Sigmoid colon (tissue), 7 donors: ENCODE data around the gene CD2. TPM values are rescaled to one million over a fixed set of nuclear protein-coding genes. Genes with fewer than 3 reads are reported as not detected.

Experiments used
- DNase-seq: peaks from one replicate; pipeline ENCODE4 v3.0.0-alpha.2; 2019
- H3K27ac ChIP-seq, 4 donors: fragments of 200-600 bp; sonication (generic); one replicate each; pipeline ENCODE4 v1.5.1; 2016 to 2019; ENCODE audit warnings: mild to moderate bottlenecking in 1 of 4
- H3K27me3 ChIP-seq, 3 donors: fragments of 200-600 bp; sonication (generic); one replicate each; pipeline ENCODE4 v1.5.1; 2019; ENCODE audit warnings: mild to moderate bottlenecking in 1 of 3
- H3K36me3 ChIP-seq, 4 donors: fragments of 200-600 bp; sonication (generic); one replicate each; pipeline ENCODE4 v1.5.1; 2016 to 2019
- H3K4me1 ChIP-seq, 4 donors: fragments of 200-600 bp; sonication (generic); one replicate each; pipeline ENCODE4 v1.5.1; 2017 to 2019
- H3K4me3 ChIP-seq, 4 donors: fragments of 200-600 bp; sonication (generic); one replicate each; pipeline ENCODE4 v1.5.1; 2017 to 2019; ENCODE audit warnings: mild to moderate bottlenecking in 2 of 4, moderate library complexity in 1 of 4
- H3K9me3 ChIP-seq, 4 donors: fragments of 200-600 bp in 3 of 4; sonication (generic) in 3 of 4; one replicate each; pipeline versions ENCODE4 v1.5.1 to v1.6.1; 2013 to 2019
- EP300 ChIP-seq, 4 donors: sonication (generic); formaldehyde crosslinking; IDR thresholded peaks; one replicate each; pipeline ENCODE4 v1.6.1; 2017; ENCODE audit warnings: antibody characterized with exemption in 4 of 4
- POLR2A ChIP-seq, 2 donors: fragments of 450-650 bp; IDR thresholded peaks; one replicate each; pipeline ENCODE4 v1.6.1; 2016; ENCODE audit warnings: antibody characterized with exemption in 2 of 2, mild to moderate bottlenecking in 2 of 2, moderate library complexity in 2 of 2
- POLR2AphosphoS5 ChIP-seq, 4 donors: sonication (generic); formaldehyde crosslinking; IDR thresholded peaks; one replicate each; pipeline ENCODE4 v1.6.1; 2017; ENCODE audit warnings: antibody characterized with exemption in 4 of 4
- WGBS, 2 donors: extraction: QIAGEN DNeasy Blood & Tissue Kit; methylation state at CpG; one replicate each; pipeline ENCODE4 v1.1.7; 2013; 5-methylcytosine and 5-hydroxymethylcytosine counted together
- intact Hi-C: fragments of 100-400 bp; cut with DNase I; formaldehyde crosslinking; loops from one replicate; pipeline ENCODE4 v1.15.1; 2023
- polyA plus RNA-seq, 3 donors: library from polyadenylated mRNA; stranded (reverse); fragments of 200-250 nt; gene quantifications; one replicate each; pipeline ENCODE4 v1.2.3, GENCODE V29; 2013
- total RNA-seq, 4 donors: library from RNA; depleted of rRNA; stranded (reverse); fragments of >200 nt; gene quantifications; one replicate each; pipeline ENCODE4 v1.1.0, GENCODE V29; 2016
- TF ChIP-seq, protein P1 (sequence below), 4 experiments: fragments of 450-650 bp in 3 of 4; fragments of 200-600 bp in 1 of 4; IDR thresholded peaks; one replicate each; pipeline ENCODE4 v1.5.1; 2016 to 2019; ENCODE audit warnings: antibody characterized with exemption in 4 of 4, mild to moderate bottlenecking in 3 of 4, moderate library complexity in 2 of 4
- donor health status: healthy with polysubstance abuse.
- donor health status: Bipolar disorder and iron deficiency.
- donor health status: healthy.

The CD2 gene
- total and polyA plus RNA-seq, 7 donors, result 0.36 to 30.2 (median 1.1) TPM; not detected in 1

DNA sequence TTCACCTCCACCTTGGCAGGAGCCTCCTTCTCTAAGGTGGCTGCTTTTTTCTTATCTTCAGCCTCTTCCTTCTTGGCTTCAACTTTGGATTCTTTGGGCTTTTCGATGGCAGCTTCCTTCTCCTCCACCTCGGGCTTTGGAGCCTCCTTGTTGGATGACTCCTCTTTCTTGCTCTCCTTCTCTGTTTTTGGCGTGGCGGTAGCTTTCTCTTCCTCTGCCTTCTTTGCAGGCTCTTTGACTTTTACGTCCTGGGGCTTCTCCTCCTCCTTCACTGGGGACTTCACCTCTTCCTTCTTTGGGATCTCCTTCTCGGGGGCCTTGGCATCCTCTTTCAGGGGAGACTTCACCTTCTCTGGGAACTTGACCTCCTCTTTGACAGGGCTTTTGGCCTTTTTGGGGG lies 13.9 kb upstream of the CD2 start:
- Histone ChIP-seq H3K36me3 (no peaks in the 10 kb centered on the region), H3K4me3 (no peak overlapping the region), H3K9me3 (peaks cover 0 to 17% (median 10%) of the 10 kb centered on the region in 4 donors), H3K4me1 (no peaks in the 10 kb centered on the region), H3K27me3 (no peaks in the 10 kb centered on the region), H3K27ac (no peak overlapping the region)
- TF ChIP-seq EP300 (IDR thresholded peaks at IDR 0.05), result no peak
- intact Hi-C loops, result no loop called here
- no peak for DNase-seq
- 93 to 94% methylated on average over 6 of the region's 6 CpGs for WGBS, 2 donors

GRCh38 chr1:116740746-116741145 lies 13.5 kb upstream of the CD2 start:
- H3K36me3 ChIP-seq, result no peaks in the 10 kb centered on the region
- no peak overlapping the region for H3K4me3 ChIP-seq
- H3K27me3 ChIP-seq, result no peaks in the 10 kb centered on the region
- no peak overlapping the region for H3K27ac ChIP-seq
- H3K9me3 ChIP-seq, result peaks cover 0 to 17% (median 10%) of the 10 kb centered on the region in 4 donors
- intact Hi-C loops, result no loop called here
- TF ChIP-seq POLR2A (IDR thresholded peaks at IDR 0.05) (no peak), EP300 (IDR thresholded peaks at IDR 0.05) (no peak), POLR2AphosphoS5 (IDR thresholded peaks at IDR 0.05) (no peak)
- TF ChIP-seq, protein P1, sequence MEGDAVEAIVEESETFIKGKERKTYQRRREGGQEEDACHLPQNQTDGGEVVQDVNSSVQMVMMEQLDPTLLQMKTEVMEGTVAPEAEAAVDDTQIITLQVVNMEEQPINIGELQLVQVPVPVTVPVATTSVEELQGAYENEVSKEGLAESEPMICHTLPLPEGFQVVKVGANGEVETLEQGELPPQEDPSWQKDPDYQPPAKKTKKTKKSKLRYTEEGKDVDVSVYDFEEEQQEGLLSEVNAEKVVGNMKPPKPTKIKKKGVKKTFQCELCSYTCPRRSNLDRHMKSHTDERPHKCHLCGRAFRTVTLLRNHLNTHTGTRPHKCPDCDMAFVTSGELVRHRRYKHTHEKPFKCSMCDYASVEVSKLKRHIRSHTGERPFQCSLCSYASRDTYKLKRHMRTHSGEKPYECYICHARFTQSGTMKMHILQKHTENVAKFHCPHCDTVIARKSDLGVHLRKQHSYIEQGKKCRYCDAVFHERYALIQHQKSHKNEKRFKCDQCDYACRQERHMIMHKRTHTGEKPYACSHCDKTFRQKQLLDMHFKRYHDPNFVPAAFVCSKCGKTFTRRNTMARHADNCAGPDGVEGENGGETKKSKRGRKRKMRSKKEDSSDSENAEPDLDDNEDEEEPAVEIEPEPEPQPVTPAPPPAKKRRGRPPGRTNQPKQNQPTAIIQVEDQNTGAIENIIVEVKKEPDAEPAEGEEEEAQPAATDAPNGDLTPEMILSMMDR (IDR thresholded peaks at IDR 0.05), result no peak
- no peaks in the 10 kb centered on the region for H3K4me1 ChIP-seq
- WGBS, 2 donors, result 71 to 89% methylated on average over 2 of the region's 2 CpGs
- DNase-seq, result no peak

DNA sequence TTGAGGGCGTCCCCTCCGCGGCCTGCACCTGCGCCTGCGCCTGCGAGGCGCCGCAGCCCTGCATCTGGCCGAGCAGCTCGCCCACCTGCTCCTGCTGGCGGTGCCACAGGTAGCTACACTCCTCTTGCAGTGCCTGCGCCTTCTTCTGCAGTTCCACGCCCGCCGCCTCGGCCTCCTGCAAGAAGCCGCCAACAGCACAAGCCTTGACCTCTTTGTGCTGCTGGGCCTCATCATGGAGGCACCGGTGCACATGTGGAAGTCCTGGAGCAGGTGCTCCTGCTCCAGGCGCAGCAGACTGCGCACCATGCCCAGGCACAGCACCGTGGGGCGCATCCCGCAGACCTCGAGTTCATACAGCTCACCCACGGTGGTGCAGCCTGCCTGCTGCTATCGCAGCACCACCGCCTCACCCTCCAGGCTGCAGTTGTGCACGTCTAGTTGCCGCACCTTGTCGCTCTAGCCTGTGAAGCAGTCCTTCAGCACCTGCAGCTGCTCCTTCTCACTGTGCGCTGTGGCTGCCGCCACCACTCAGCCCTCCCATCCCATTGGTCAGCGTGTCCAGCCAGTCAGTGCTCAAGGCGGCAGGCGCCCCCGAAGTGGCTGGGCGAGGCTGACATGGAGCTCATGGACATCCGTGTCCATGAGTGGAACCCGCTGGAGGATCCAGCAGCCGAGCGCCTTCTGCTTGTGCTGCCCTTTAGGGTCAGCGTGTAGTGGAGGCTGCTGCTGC lies 12.2 kb upstream of the CD2 start:
- DNase-seq, result no peak
- H3K9me3 ChIP-seq, result peaks cover 0 to 18% (median 12%) of the 10 kb centered on the region in 4 donors
- intact Hi-C loops, result no loop called here
- no peaks in the 10 kb centered on the region for H3K4me1 ChIP-seq
- no peak overlapping the region for H3K27ac ChIP-seq
- TF ChIP-seq POLR2A (IDR thresholded peaks at IDR 0.05), result no peak
- no peak for TF ChIP-seq EP300 (IDR thresholded peaks at IDR 0.05)
- no peak for TF ChIP-seq POLR2AphosphoS5 (IDR thresholded peaks at IDR 0.05)
- TF ChIP-seq, protein P1 (IDR thresholded peaks at IDR 0.05), result no peak
- H3K4me3 ChIP-seq, result no peak overlapping the region
- no peaks in the 10 kb centered on the region for H3K27me3 ChIP-seq
- WGBS, 2 donors, result 95 to 96% methylated on average over 42 of the region's 42 CpGs
- H3K36me3 ChIP-seq, result no peaks in the 10 kb centered on the region

GRCh38 chr1:116743535-116743934 lies 10.7 kb upstream of the CD2 start:
- H3K27ac ChIP-seq, result no peak overlapping the region
- H3K27me3 ChIP-seq, result no peaks in the 10 kb centered on the region
- peaks cover under 1 to 29% (median 22%) of the 10 kb centered on the region in 4 donors for H3K9me3 ChIP-seq
- DNase-seq, result no peak
- H3K4me1 ChIP-seq, result no peaks in the 10 kb centered on the region
- TF ChIP-seq POLR2A (IDR thresholded peaks at IDR 0.05) (no peak), POLR2AphosphoS5 (IDR thresholded peaks at IDR 0.05) (no peak), EP300 (IDR thresholded peaks at IDR 0.05) (no peak)
- TF ChIP-seq, protein P1 (IDR thresholded peaks at IDR 0.05), result no peak
- no peak overlapping the region for H3K4me3 ChIP-seq
- 94 to 96% methylated on average over 4 of the region's 4 CpGs for WGBS, 2 donors
- H3K36me3 ChIP-seq, result no peaks in the 10 kb centered on the region
- intact Hi-C loops, result no loop called here

GRCh38 chr1:116748272-116748671 lies 6.0 kb upstream of the CD2 start:
- H3K4me3 ChIP-seq, result no peak overlapping the region
- peaks cover 3 to 29% (median 24%) of the 10 kb centered on the region in 4 donors for H3K9me3 ChIP-seq
- WGBS, 2 donors, result 96 to 97% methylated on average over 3 of the region's 3 CpGs
- H3K27ac ChIP-seq, result no peak overlapping the region
- intact Hi-C loops, result no loop called here
- H3K4me1 ChIP-seq, result no peaks in the 10 kb centered on the region
- no peaks in the 10 kb centered on the region for H3K27me3 ChIP-seq
- DNase-seq, result no peak
- no peak for TF ChIP-seq EP300 (IDR thresholded peaks at IDR 0.05)
- TF ChIP-seq POLR2A (IDR thresholded peaks at IDR 0.05), result no peak
- TF ChIP-seq, protein P1 (IDR thresholded peaks at IDR 0.05), result no peak
- no peak for TF ChIP-seq POLR2AphosphoS5 (IDR thresholded peaks at IDR 0.05)
- no peaks in the 10 kb centered on the region for H3K36me3 ChIP-seq
